GM21717 (cell line): Measurements from ENCODE around the gene LYPD6.

ENCODE experiments used
- ATAC-seq: cut with Tn5 transposase; IDR thresholded peaks from one replicate; pipeline ENCODE4 v1.9.1; 2021; ENCODE audit warnings: mild to moderate bottlenecking, moderate library complexity; ENCODE audit not compliant: unreplicated experiment

LYPD6 gene

DNA sequence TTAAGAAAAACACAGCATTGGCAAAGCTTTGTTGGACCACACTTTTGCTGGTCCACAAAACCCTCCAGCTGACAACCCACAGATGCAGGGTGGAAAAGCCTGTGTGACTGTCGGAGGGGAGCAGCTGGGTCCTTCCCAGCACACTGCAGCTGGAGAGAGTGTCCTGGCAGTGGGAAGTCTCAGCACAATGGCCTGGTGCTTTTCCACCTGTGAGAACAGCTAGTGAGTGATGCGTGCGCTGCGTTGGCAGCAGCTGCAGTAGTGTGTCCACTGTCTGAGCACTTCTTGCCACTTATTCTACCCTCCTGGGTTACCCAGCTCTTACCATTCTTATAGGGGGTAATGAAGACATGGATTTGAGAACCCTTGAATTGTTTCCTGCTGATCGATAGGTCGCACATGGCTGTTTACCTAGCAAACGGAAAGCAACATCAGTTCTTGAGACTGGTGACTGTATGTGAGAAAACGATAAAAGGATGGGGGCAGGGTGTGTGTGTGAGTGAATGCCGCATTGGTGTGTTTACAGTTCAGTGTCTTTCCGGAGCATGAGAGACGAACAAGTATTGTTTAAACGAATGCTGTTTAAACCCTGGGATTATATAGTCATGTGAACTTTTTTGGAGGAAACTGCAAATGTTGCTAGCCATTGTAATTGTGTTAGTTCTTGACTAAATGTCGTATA lies 69.7 kb downstream of the LYPD6 start:
- no peak for ATAC-seq

GRCh38 chr2:149400997-149401396 lies 70.6 kb downstream of the LYPD6 start:
- no peak for ATAC-seq

GRCh38 chr2:149409506-149409905 lies 79.1 kb downstream of the LYPD6 start:
- no peak for ATAC-seq

DNA sequence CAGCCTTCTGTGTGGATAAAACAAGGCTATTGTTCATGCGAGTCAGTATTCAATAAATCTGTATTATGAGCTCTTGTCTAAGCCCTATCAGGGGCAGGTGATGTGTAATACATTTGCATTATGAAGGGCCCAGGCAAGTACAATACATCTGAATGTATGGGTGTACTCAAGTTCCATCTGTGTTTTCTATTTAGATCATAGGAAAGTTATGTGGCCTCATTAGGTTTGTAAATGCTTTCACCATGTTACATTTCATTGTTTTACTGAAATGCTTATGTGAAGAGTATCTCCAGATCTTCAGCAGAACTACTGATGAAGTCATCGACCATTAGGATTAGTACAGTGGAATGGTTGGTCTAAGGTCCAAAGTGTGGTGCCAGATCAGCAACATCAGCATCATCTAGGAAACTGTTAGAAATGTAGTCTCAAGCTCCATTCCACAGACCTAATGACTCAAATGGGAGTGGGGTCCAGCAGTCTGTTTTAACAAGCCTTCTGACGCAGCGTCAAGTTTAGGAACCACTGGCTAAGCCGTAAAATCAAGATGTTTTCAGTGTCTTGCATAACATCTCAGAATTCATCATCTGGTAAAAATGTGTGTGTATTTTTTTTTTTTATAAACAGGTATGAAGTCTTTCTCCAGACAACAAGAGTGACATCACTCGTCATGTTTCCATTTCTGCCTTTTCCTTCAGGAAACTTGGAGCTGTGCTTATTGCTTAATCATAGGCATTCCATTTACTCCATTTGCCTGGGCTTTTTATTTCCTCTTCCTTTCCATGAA lies 80.5 kb downstream of the LYPD6 start:
- ATAC-seq = no peak

DNA sequence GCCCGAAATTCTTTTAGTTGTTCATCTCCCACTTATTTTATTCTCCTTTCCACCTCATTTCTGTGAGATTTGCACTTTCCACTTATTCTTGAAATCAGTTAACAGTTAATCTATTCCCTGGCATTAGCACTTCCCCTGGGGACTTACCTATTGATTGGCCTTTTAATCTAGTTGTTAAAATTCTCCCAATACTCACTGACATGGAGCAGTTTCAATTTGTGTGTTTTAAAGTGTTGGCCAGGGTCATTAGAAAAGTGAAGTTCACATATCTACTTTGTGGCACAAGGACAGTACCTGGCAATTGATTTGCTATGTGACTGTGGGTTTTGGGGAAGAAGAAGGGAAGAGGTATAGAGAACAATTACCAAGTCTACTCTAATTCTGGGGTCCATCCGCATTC lies 83.1 kb downstream of the LYPD6 start:
- ATAC-seq = no peak

DNA sequence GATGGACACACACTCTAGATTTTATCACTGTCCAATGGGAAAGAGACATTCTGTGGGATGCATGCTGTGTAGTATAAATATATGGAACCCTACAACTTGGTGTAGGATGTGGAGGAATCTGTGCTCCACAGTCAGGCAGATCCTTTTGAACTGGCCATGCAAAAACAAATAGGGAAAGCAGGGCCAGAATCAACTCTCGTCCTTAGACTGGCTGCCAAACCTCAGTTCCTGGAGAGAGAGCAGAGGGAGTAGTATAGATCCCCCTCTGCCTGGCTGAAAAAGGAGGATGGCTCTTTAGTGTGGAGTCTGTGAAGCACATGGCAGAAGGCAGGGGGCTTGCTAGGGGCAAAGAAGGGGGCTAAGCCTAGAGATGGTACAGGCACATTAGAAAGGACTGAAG lies 84.7 kb downstream of the LYPD6 start:
- no peak for ATAC-seq

DNA sequence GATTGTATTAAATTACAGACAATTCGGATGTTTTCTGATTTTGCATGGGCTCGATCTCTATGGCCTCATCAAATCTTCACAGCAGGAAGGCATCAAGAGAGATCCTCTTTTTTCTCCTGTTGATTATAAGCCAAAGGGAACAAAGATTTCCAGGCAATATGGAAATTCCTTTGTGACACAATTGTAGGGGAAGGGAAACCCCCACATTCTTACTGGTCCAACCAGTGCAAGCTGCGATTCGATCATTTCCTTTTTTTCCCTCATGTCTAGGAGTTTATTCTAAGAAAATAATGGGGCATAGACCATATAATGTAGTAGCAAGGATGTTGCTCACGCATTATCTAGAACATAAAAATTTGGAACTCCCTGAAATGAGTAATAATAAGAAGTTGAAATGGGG lies 87.7 kb downstream of the LYPD6 start:
- ATAC-seq = no peak

DNA sequence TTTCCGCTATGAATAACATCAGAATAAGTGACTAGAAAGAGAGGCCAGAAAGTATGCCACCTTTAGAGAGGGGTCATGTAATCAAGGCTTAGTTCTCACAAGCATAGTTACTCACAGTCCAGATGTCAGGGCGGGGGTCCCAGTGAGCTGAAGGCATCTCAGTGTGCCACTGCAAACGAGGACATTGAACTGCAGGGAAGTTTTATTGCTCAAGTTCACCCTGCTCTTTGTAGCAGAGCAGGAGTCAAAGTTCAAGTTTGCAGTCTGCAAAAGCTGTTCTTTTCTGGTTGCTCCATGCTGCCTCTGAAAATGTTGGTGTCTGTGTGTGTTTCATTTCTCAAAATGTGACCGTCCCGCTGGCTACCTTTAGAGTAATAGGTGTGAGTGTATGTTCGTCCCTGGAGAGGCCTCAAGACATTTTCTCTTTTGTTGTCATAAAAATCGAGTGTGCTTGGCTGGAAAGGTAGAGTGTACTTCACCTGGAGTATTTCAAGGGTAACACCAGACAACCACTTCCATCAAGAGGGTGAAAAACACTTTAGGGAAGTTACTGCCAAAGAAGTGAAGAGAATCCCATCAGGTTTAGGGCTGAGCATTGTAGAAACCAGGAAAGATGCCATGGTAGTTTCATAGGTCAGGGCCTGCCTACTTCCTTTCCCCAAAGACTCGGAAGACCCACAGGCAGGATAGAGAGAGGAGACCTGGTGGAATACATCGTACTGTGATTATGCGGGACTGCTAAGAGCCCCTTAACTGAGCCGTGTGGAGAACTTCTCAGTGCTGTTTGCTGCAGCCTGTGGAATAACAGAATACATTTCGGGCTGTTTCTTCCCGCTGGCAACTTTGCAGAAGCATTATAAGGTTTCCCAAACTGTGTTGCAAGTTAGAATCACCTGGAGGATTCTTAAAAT lies 89.9 kb downstream of the LYPD6 start:
- no peak for ATAC-seq

DNA sequence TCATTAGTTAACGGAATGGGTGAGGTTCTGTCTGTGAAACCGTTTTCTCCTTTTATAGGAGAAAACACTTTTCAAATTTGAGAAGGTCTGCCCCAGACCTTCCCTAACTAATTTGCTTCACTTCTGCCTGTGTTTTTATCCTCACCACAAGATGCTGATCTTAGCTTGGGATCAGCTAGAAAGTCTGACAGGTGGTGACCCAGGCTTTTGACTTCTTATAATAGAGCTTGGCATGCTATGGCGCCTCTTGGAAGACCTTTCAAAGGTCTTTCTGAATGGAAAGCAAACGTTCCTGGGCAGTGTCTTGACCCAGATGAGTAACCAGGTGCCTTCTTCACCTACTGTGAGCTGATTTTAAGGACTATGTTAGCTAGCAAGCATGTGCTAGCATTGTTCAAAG lies 91.4 kb downstream of the LYPD6 start:
- ATAC-seq = no peak

GRCh38 chr2:149422337-149422990 lies 92.1 kb downstream of the LYPD6 start:
- no peak for ATAC-seq

GRCh38 chr2:149422991-149423338 lies 92.6 kb downstream of the LYPD6 start:
- no peak for ATAC-seq

DNA sequence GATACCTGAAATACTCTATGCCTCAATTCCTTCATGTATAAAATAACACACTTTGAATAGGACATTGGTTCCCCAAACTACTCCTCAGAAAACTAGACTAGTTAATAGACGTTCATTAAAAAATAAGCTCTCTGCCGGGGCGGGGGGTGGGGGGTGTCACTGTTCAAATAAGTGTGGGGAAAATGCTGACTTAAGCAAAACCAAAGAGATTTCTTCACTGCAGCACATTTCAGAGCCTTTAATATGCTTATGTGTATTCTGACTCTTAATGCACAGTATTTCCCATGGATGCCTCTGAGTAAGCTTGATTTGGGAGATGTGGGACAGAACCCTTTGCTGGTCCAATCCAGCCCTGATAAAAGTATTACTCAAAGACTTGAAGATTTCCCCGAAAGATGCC lies 93.2 kb downstream of the LYPD6 start:
- no peak for ATAC-seq

DNA sequence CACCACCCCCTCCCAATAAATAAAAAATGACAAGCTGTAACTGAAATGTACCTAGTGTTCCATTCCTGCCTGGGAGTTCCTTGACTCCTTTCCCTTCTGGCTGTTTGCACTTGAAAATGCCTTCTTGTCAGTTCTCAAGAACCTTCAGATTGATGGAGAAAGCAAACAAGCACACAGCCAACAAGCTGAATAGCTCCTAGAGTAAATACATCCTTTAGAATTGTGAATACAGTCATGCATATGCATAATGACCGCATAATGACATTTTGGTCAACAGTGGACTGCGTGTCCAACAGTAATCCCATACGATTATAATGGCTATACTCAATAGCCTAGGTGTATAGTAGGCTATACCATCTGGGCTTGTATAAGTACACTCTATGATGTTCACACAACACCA lies 97.0 kb downstream of the LYPD6 start:
- ATAC-seq = no peak

DNA sequence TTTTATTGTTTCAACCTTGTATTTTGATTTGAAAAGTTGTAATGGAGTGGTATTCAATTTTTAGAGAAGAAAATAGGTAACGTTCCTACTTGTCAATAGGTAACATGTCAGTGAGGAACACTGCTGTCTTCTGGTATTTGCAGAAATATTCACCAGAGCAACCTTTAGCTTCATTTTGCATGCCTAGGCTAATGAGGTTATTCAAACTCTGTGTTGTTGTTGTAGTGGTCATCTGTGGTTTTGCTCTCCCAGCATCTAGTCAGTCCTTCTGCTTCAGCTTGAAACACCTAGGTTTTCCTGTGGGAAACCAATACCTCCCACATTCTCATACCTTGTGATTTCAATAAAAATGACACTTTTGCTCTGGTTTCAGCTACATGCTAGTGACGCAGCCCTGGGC lies 98.4 kb downstream of the LYPD6 start:
- no peak for ATAC-seq

DNA sequence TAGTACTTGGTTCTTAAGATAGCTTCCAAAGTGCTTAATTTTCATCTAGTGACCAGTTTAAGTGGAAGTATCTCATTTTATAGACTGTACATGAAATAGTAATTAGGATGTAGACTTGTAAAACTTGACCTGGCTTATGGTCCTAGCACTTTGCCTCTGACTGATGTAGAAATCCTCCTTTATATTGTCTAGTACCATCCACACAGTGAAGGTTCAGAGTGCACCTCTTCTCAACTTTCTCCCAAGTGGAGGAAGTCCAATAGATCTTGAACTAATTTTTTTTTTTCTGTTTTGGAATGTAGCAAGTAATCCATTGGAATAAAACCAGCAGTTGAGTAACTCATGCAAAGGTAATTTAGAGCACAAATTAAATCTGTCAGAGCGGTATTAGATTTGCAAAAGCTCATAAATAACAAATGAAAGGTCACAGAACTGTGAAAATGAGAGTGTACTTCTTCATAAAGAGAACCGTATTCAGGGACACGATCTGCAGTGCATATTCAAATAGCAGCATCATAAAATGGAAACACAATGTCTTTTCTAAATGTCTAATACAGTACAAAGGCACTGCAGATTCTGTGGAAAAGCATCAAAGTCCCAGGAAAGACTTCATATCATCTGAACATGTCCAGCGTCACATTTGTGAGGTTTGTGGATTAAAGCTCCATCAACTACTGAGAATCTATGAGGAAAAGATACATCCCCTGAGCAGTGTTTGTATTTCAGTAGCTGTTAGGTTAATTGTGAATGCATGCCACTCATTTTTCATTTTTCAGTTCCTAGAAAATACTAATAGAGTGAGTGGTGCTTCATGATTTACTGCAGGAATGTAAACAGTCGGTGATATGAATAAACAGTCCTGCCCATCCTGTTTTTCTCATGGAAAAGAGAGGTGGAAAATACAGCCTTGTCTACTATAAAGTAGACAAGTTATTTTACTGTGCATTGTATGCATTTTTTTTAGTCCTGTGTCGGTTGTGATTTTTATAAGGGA lies 100.7 kb downstream of the LYPD6 start:
- no peak for ATAC-seq

DNA sequence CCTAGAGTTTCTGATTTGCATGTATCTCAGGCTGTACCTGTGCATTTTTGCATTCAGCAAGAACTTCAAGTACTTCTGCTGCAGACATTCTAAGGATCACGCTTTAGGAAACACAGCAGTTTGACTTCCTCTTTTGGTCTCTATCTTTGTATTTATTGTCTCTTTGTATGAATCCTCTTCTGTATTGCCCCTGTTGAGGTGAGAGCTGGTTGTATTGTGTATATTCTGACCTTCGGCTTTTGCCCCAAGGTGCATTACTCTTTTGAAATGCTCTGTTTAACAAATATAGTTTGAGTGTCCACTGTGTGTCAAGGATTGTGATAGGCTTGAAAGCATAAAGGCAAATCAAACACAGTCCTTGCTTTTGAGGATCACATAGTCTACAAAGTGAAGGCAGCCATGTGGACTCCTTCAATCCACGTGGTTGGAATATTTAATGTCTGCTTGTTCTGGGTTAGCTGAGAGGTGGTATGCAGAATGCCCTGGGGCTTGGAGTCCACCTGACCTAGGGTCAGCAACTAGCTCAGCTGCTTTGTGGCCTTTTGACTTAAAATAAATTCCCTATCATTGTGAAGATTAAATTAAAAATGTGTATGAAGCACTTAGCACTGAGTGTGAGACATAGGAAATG lies 108.1 kb downstream of the LYPD6 start:
- no peak for ATAC-seq

- ATAC-seq = no peak
Measured at GRCh38 chr2:149441255-149441654, 110.9 kb downstream of the LYPD6 start.

GRCh38 chr2:149442346-149442745 lies 112.0 kb downstream of the LYPD6 start:
- ATAC-seq = no peak

GRCh38 chr2:149443150-149443549 lies 112.8 kb downstream of the LYPD6 start:
- ATAC-seq = no peak
